ENCODE results near the gene RBBP8NL. TPM values are rescaled to one million over a fixed set of nuclear protein-coding genes. Genes with fewer than 3 reads are reported as not detected.

RBBP8NL gene
- total RNA-seq, 1 experiment from 2014 or later: 0.28 TPM

GRCh38 chr20:62446481-62446880, 19.1 kb upstream of the RBBP8NL start:
- Mint-ChIP-seq H3K27me3 (ENCODE audit: low read depth) (peaks cover 19% of the 10 kb centered on the region), H3K4me3 (no peak overlapping the region), H3K4me1 (peaks cover 0 to 5% of the 10 kb centered on the region in 2 experiments; a peak in 2 of 4 replicates), H3K27ac (no peak overlapping the region), H3K36me3 (ENCODE audit: insufficient read depth in 1 of 3, low read depth in 3 of 3) (no peaks in the 10 kb centered on the region; a peak in 1 of 7 replicates), H3K9me3 (no peaks in the 10 kb centered on the region)
- Histone ChIP-seq H3K14ac (ENCODE audit: insufficient read depth, low read length) (no peak overlapping the region), H3K79me2 (ENCODE audit: insufficient read depth, low read length) (no peaks in the 10 kb centered on the region), H3K18ac (ENCODE audit: insufficient read length, low read depth, low read length) (no peak overlapping the region), H3K27ac (ENCODE audit: insufficient read length, low read depth, low read length) (no peak overlapping the region), H2BK12ac (ENCODE audit: insufficient read length, low read depth, low read length) (no peak overlapping the region), H4K91ac (ENCODE audit: insufficient read length, low read depth, low read length) (no peak overlapping the region), H2BK120ac (ENCODE audit: low read depth, low read length, poor library complexity, severe bottlenecking) (no peak overlapping the region), H2BK5ac (ENCODE audit: insufficient read length, low read length) (no peak overlapping the region), H3K56ac (ENCODE audit: insufficient read length, low read depth, low read length) (no peak overlapping the region), H4K20me1 (ENCODE audit: control insufficient read depth, insufficient read depth, insufficient read length) (no peaks in the 10 kb centered on the region), H3K23me2 (ENCODE audit: insufficient read length, low read depth, low read length, poor library complexity, severe bottlenecking) (no peaks in the 10 kb centered on the region), H2BK20ac (ENCODE audit: low read depth, low read length, poor library complexity, severe bottlenecking) (no peak overlapping the region), H3K9ac (ENCODE audit: extremely low read depth, insufficient read length, low read length) (no peak overlapping the region), H3K4me1 (ENCODE audit: insufficient read depth, low read length) (no peaks in the 10 kb centered on the region), H3K23ac (ENCODE audit: insufficient read length, low read depth, low read length) (no peak overlapping the region), H3T11ph (ENCODE audit: low read length) (no peak overlapping the region), H2BK15ac (ENCODE audit: low read depth, low read length) (no peak overlapping the region), H4K5ac (ENCODE audit: insufficient read length, low read depth, low read length) (no peak overlapping the region), H3K4ac (ENCODE audit: low read depth, low read length) (no peak overlapping the region), H3K4me2 (ENCODE audit: insufficient read depth, insufficient read length, low read length) (no peak overlapping the region), H3K79me1 (ENCODE audit: insufficient read depth, low read depth, low read length, poor library complexity, severe bottlenecking) (no peaks in the 10 kb centered on the region), H3K27me3 (ENCODE audit: insufficient read depth, low read length) (no peaks in the 10 kb centered on the region), H2AK5ac (ENCODE audit: insufficient read length, low read length) (no peak overlapping the region), H2AFZ (ENCODE audit: low read length) (no peak overlapping the region), H3K9me3 (ENCODE audit: control insufficient read depth, low read depth, low read length) (no peaks in the 10 kb centered on the region), H4K8ac (replicated peaks; ENCODE audit: insufficient read length, low read depth, low read length) (no peak overlapping the region)
- TF ChIP-seq, protein P1, sequence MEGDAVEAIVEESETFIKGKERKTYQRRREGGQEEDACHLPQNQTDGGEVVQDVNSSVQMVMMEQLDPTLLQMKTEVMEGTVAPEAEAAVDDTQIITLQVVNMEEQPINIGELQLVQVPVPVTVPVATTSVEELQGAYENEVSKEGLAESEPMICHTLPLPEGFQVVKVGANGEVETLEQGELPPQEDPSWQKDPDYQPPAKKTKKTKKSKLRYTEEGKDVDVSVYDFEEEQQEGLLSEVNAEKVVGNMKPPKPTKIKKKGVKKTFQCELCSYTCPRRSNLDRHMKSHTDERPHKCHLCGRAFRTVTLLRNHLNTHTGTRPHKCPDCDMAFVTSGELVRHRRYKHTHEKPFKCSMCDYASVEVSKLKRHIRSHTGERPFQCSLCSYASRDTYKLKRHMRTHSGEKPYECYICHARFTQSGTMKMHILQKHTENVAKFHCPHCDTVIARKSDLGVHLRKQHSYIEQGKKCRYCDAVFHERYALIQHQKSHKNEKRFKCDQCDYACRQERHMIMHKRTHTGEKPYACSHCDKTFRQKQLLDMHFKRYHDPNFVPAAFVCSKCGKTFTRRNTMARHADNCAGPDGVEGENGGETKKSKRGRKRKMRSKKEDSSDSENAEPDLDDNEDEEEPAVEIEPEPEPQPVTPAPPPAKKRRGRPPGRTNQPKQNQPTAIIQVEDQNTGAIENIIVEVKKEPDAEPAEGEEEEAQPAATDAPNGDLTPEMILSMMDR (conservative IDR thresholded peaks at IDR 0.05): no peak
- no CpG with 5 or more reads among the region's 12 CpGs for WGBS (ENCODE audit: extremely low coverage, insufficient read length, low lambda C conversion rate)
- DNase-seq: no peak

All from H9 (cell line).